Mucosa of rectum (tissue), 2 donors: ENCODE results near the gene RICTOR.

Experiments
- H3K27ac ChIP-seq, 2 donors: one replicate each; pipeline ENCODE4 v1.7.0; 2013; ENCODE audit warnings: inconsistent platforms in 2 of 2, low read depth in 2 of 2, low read length in 2 of 2
- H3K27me3 ChIP-seq, 2 donors: one replicate each; pipeline ENCODE4 v1.7.0; 2013; ENCODE audit warnings: low read length in 2 of 2; ENCODE audit not compliant: control insufficient read depth in 2 of 2, insufficient read depth in 2 of 2
- H3K36me3 ChIP-seq, 2 donors: one replicate each; pipeline ENCODE4 v1.7.0; 2013; ENCODE audit warnings: low read length in 2 of 2; ENCODE audit not compliant: control insufficient read depth in 2 of 2, insufficient read depth in 2 of 2
- H3K4me1 ChIP-seq, 2 donors: one replicate each; pipeline ENCODE4 v1.7.0; 2013; ENCODE audit warnings: low read length in 2 of 2, mild to moderate bottlenecking in 1 of 2; ENCODE audit not compliant: control insufficient read depth in 2 of 2, insufficient read depth in 2 of 2
- H3K4me3 ChIP-seq, 2 donors: one replicate each; pipeline ENCODE4 v1.7.0; 2013; ENCODE audit warnings: low read length in 2 of 2
- H3K9ac ChIP-seq, 2 donors: one replicate each; pipeline ENCODE4 v1.7.0; 2013; ENCODE audit warnings: low read length in 2 of 2, low read depth in 1 of 2, mild to moderate bottlenecking in 1 of 2
- H3K9me3 ChIP-seq, 2 donors: one replicate each; pipeline ENCODE4 v1.7.0; 2013; ENCODE audit warnings: low read length in 2 of 2; ENCODE audit not compliant: control insufficient read depth in 2 of 2
- donor health status: healthy.
- donor health status: Normal muscosa, but diverticular disease.

RICTOR gene

DNA sequence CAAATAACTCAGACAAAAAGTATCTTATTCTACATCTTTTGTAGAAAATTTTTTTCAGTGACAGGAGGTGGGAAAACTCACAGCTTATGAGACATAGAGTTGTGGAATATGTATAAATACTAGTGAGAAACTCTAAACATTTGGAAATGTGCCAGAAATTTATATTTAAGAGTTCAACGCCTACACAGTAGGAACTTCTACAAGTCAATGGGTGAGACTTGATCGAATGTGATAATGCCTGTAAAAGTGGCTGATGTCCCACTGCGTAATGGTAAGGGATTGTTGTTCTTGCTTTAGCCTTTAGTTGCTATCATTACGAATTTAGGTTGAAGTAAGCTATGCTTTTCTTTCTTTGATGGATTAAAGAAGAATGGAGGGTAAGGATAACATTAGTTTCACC lies 40.0 kb upstream of the RICTOR start:
- Histone ChIP-seq H3K27me3 (no peaks in the 10 kb centered on the region), H3K4me1 (no peaks in the 10 kb centered on the region), H3K36me3 (no peaks in the 10 kb centered on the region), H3K4me3 (no peak overlapping the region), H3K27ac (no peak overlapping the region), H3K9ac (no peak overlapping the region), H3K9me3 (no peaks in the 10 kb centered on the region)

- Histone ChIP-seq H3K27ac (no peak overlapping the region), H3K36me3 (no peaks in the 10 kb centered on the region), H3K4me3 (no peak overlapping the region), H3K9me3 (no peaks in the 10 kb centered on the region), H3K27me3 (no peaks in the 10 kb centered on the region), H3K4me1 (no peaks in the 10 kb centered on the region), H3K9ac (no peak overlapping the region)
These were observed 39.3 kb upstream of the RICTOR start for GRCh38 chr5:39113354-39113953.

DNA sequence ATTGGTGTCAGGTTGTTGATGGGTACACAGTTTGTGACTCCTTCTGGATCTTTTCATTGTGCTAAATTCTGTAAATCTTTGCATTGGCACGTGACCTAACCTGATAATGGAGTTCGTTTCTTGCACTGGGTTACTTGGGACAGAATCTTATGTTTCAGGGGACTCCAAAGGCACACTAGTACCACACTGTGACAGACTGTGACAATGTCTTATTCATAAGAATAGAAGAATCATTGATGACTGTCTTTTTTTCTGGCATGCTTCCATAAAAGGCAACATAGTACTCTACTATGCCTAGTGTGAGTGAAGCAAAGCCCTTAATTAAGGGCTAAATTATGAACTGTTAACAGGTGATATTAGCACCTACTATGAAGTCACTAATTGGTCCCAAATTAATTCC lies 35.4 kb upstream of the RICTOR start:
- Histone ChIP-seq H3K27ac (no peak overlapping the region), H3K27me3 (no peaks in the 10 kb centered on the region), H3K4me3 (no peak overlapping the region), H3K4me1 (no peaks in the 10 kb centered on the region), H3K9me3 (no peaks in the 10 kb centered on the region), H3K36me3 (no peaks in the 10 kb centered on the region), H3K9ac (no peak overlapping the region)

GRCh38 chr5:39108987-39109386 lies 34.8 kb upstream of the RICTOR start:
- H3K9ac ChIP-seq: no peak overlapping the region
- no peaks in the 10 kb centered on the region for H3K9me3 ChIP-seq
- no peaks in the 10 kb centered on the region for H3K4me1 ChIP-seq
- H3K36me3 ChIP-seq: no peaks in the 10 kb centered on the region
- H3K4me3 ChIP-seq: no peak overlapping the region
- no peak overlapping the region for H3K27ac ChIP-seq
- H3K27me3 ChIP-seq: no peaks in the 10 kb centered on the region

DNA sequence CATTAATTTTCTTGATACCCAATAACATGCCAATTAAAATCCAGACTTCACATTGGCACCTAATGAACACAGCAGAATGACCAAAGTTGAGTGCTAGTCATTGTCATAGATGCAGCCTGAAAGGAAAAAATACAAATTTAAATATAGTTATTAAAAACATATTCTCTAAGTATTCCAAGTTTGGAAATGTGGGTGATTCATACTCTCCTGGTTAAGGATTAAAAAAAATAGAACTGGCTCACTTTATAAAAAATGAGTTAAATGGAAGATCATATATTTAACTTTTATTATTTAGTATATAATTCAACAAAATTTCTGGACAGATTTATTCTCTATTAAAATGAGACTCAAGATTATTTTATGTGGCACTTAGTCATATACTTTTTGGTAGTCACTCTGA lies 33.2 kb upstream of the RICTOR start:
- no peak overlapping the region for H3K9ac ChIP-seq
- H3K27ac ChIP-seq: no peak overlapping the region
- no peak overlapping the region for H3K4me3 ChIP-seq
- H3K9me3 ChIP-seq: no peaks in the 10 kb centered on the region
- no peaks in the 10 kb centered on the region for H3K27me3 ChIP-seq
- no peaks in the 10 kb centered on the region for H3K36me3 ChIP-seq
- no peaks in the 10 kb centered on the region for H3K4me1 ChIP-seq

DNA sequence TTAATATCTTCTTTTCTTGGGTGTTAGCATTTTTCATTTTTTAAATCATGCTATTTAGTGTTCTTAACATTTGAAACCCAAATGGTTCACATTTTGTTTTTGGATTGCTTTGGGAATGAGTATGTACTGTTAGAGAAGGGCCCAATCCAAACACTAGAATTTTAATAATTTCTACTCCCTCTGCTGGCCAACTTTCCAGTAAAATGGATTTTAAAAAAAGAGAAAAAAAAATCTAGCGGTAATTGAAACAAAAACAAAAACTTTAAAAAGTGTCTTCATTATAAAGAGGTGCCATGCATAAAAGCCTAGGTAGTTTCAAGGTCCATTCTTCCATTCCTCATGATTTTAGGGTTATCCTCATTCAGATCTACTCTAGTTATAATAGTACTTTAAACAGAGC lies 32.1 kb upstream of the RICTOR start:
- H3K4me1 ChIP-seq: no peaks in the 10 kb centered on the region
- no peak overlapping the region for H3K9ac ChIP-seq
- H3K36me3 ChIP-seq: no peaks in the 10 kb centered on the region
- H3K4me3 ChIP-seq: no peak overlapping the region
- no peaks in the 10 kb centered on the region for H3K27me3 ChIP-seq
- H3K9me3 ChIP-seq: no peaks in the 10 kb centered on the region
- H3K27ac ChIP-seq: no peak overlapping the region

DNA sequence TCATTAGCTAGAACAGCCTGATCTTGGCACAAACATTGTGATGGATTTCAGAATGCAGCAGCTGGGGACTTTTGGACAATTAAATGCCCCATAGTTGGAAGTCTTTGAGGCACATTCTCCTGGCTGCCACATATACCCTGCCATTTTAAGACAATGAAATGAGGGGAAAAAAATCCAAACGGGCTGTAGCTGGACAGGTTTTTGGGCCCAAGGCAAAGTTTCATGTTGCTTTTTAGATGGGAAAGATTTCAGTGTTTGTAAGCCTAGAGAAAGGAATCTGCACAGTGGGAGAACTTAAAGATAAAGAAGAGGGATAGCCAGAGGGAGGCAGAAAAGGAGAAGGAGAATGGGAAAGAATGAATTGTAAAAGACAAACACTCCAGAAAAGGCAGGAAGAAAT lies 30.0 kb upstream of the RICTOR start:
- Histone ChIP-seq H3K27ac (no peak overlapping the region), H3K4me3 (no peak overlapping the region), H3K9ac (no peak overlapping the region), H3K4me1 (no peaks in the 10 kb centered on the region), H3K27me3 (no peaks in the 10 kb centered on the region), H3K9me3 (no peaks in the 10 kb centered on the region), H3K36me3 (no peaks in the 10 kb centered on the region)

DNA sequence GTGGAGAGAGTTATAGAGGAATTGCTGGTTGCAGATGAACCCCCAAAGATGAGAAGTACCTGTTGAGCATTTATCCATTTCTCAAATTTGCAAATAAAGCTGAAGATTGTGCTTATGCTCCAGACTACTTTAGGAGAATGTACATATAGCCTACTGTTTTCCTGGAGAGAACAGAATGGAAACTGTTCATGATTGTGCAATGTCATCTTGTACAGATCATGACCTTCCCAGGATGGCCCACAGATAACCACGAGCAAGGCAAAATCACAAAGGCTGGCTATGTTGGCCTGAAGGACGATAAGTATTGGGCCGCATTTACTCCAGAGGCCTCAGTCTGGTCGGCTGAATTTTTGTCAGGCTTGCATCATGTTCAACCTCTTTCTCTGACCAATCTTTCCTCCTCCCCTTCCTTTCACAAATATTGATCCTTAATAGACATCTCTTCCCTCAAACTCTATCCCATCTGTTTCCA lies 28.5 kb upstream of the RICTOR start:
- Histone ChIP-seq H3K4me1 (no peaks in the 10 kb centered on the region), H3K9ac (no peak overlapping the region), H3K27me3 (no peaks in the 10 kb centered on the region), H3K36me3 (no peaks in the 10 kb centered on the region), H3K27ac (no peak overlapping the region), H3K4me3 (no peak overlapping the region), H3K9me3 (no peaks in the 10 kb centered on the region)

DNA sequence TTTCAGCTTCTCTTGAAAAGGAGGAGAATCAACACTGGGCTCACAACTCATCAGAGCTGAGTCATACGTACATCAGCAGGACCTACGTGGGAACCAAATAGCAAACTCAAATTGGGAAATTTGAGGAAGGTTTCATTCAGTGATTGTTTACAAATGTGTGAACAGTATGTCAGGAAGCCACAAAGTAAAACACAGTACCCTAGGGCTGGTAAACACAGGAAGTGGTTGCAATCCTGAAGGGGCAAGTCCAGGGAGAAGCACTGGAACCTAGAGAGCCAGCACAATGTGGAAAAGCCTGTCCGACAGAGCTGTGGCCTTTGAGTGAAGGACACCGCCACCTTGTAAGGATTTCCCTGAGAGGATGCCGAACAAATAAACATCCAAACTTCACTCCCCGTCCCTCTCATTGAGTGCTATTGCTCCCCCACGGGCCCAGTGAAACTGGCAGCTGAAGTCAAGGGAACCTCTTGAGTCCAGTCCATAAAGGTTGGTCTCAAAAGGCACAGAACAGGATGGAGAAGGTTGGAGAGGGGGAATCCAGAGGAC lies 26.7 kb upstream of the RICTOR start:
- Histone ChIP-seq H3K4me1 (no peaks in the 10 kb centered on the region), H3K9ac (no peak overlapping the region), H3K27ac (no peak overlapping the region), H3K27me3 (no peaks in the 10 kb centered on the region), H3K4me3 (no peak overlapping the region), H3K9me3 (no peaks in the 10 kb centered on the region), H3K36me3 (no peaks in the 10 kb centered on the region)

DNA sequence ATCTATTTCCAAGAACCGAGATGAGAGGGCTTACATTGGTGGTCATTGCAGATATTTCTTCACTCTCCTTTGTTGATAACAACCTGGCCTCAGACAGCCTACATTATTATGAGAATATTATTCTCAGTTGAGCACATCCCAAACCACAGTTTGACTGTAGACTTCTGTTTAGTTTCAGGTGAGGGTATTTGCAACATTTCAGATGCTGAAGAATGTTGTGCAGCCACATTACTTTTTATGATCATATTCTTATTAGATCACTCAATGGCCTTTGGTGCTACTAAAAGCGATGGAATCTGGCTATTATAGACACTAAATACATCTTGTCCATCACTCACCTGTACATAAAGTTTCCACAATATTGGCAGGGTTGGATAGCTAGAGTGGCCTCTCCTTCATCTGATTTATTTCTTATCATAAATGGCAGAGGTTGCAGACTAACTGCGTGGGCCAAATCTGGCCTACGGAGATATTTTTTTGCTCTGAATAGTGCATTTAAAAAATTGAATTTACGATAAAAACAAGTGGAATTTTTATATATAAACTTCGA lies 26.2 kb upstream of the RICTOR start:
- Histone ChIP-seq H3K4me1 (no peaks in the 10 kb centered on the region), H3K4me3 (no peak overlapping the region), H3K27ac (no peak overlapping the region), H3K27me3 (no peaks in the 10 kb centered on the region), H3K9me3 (no peaks in the 10 kb centered on the region), H3K9ac (no peak overlapping the region), H3K36me3 (no peaks in the 10 kb centered on the region)
